HepG2 (cell line): ENCODE measurements around the gene OR2T34. TPM values are rescaled to one million over a fixed set of nuclear protein-coding genes. Genes with fewer than 3 reads are reported as not detected.

Experiments used
- ATAC-seq: fragments of 200-7000 bp; cut with Tn5 transposase; 3 replicates; pipeline ENCODE4 v1.9.1; 2020; ENCODE audit warnings: mild to moderate bottlenecking, moderate library complexity
- BruUV-seq: library from RNA; stranded (reverse); fragments of 400-500 nt; replicated peaks from 2 replicates; lab custom pipeline; 2021; lab: Mats Ljungman, UMichigan
- CTCF ChIA-PET: fragments of 300-600 bp; formaldehyde crosslinking; extraction: SDS; loops from one replicate; lab custom pipeline; 2021; ENCODE audit warnings: low total read pairs, inconsistent platforms, low intra/inter-chr PET ratio; lab: Yijun Ruan, JAX
- POLR2A ChIA-PET: fragments of 350-600 bp; sonication (Branson Sonifier 250); formaldehyde crosslinking; loops from one replicate; lab custom pipeline; 2020; ENCODE audit warnings: antibody characterized with exemption, inconsistent platforms; lab: Yijun Ruan, JAX
- DNase-seq: peaks from one replicate; pipeline ENCODE4 v3.0.0-alpha.2; 2015; ENCODE audit warnings: low spot score
- FAIRE-seq: peaks from 3 replicates; lab custom pipeline; 2011; peaks lifted over from hg19 to GRCh38; lab: Jason Lieb, UNC
- H2AFZ ChIP-seq: one replicate; pipeline ENCODE4 v1.6.1; 2011; ENCODE audit warnings: low read length, inconsistent platforms
- H3K27ac ChIP-seq: fragments of 300-600 bp; 3 replicates; pipeline ENCODE4 v1.8.0; 2011; ENCODE audit warnings: mixed run types, mild to moderate bottlenecking, mixed read lengths, low read length, inconsistent platforms; ENCODE audit not compliant: insufficient read depth; ENCODE audit errors: extremely low read length
- H3K27me3 ChIP-seq, 2 experiments: fragments of 200-600 bp in 1 of 2; 2 replicates in 1 of 2; 3 replicates in 1 of 2; pipeline versions ENCODE4 v1.6.0 to v1.8.0; 2011; ENCODE audit warnings: low read length in 2 of 2, mild to moderate bottlenecking in 2 of 2, moderate library complexity in 2 of 2, inconsistent platforms in 1 of 2; ENCODE audit not compliant: insufficient read depth in 2 of 2, control insufficient read depth in 1 of 2
- H3K36me3 ChIP-seq, 2 experiments: fragments of 200-600 bp in 1 of 2; replicated peaks in 1 of 2; 2 replicates in 1 of 2; 3 replicates in 1 of 2; pipeline versions ENCODE4 v1.5.1 to v1.8.0; 2011; ENCODE audit warnings: low read length in 2 of 2, inconsistent platforms in 1 of 2; ENCODE audit not compliant: insufficient read depth in 2 of 2, control insufficient read depth in 1 of 2
- H3K4me1 ChIP-seq: 2 replicates; pipeline ENCODE4 v1.5.1; 2012; ENCODE audit warnings: low read length, inconsistent platforms; ENCODE audit not compliant: insufficient read depth
- H3K4me2 ChIP-seq: 2 replicates; pipeline ENCODE4 v1.6.0; 2011; ENCODE audit warnings: low read depth, low read length, inconsistent platforms
- H3K4me3 ChIP-seq, 3 experiments: fragments of 200-600 bp in 1 of 3; sonication (generic), shearing (Covaris generic) in 1 of 3; replicated peaks in 1 of 3; 2 replicates each; pipeline ENCODE4 v1.5.1; 2011 to 2016; ENCODE audit warnings: low read length in 3 of 3, inconsistent platforms in 2 of 3, low read depth in 2 of 3, mild to moderate bottlenecking in 2 of 3, control low read depth in 1 of 3, mixed read lengths in 1 of 3; ENCODE audit not compliant: insufficient read depth in 1 of 3
- H3K79me2 ChIP-seq: one replicate; pipeline ENCODE4 v1.6.1; 2011; ENCODE audit warnings: low read length, inconsistent platforms; ENCODE audit not compliant: insufficient read depth
- H3K9ac ChIP-seq: 2 replicates; pipeline ENCODE4 v1.6.0; 2011; ENCODE audit warnings: mild to moderate bottlenecking, low read depth, low read length, inconsistent platforms; ENCODE audit not compliant: insufficient read depth
- H3K9me3 ChIP-seq: 2 replicates; pipeline ENCODE4 v1.5.1; 2012; ENCODE audit warnings: mild to moderate bottlenecking, low read length
- H4K20me1 ChIP-seq: 2 replicates; pipeline ENCODE4 v1.6.0; 2011; ENCODE audit warnings: inconsistent platforms, mild to moderate bottlenecking, low read length, moderate library complexity; ENCODE audit not compliant: insufficient read depth
- NONO ChIP-seq, 2 experiments: fragments of 450-650 bp in 1 of 2; sonication (generic) in 1 of 2; formaldehyde crosslinking in 1 of 2; IDR thresholded peaks in 1 of 2; conservative IDR thresholded peaks in 1 of 2; 2 replicates each; pipeline versions ENCODE4 v1.6.1 to v1.8.0; 2017 to 2022; ENCODE audit warnings: mild to moderate bottlenecking in 1 of 2, missing genetic modification reagents in 1 of 2, moderate library complexity in 1 of 2
- SCMH1 ChIP-seq: sonication (generic); formaldehyde crosslinking; IDR thresholded peaks from 2 replicates; pipeline ENCODE4 v1.9.0; 2021; ENCODE audit warnings: missing genetic modification reagents, mild to moderate bottlenecking, borderline replicate concordance
- ZBTB7B ChIP-seq: sonication (generic); formaldehyde crosslinking; IDR thresholded peaks from 2 replicates; pipeline ENCODE4 v1.4.0; 2020; ENCODE audit warnings: missing genetic modification reagents
- ZNF564 ChIP-seq: sonication (generic); formaldehyde crosslinking; IDR thresholded peaks from 2 replicates; pipeline ENCODE4 v1.8.1; 2023; ENCODE audit warnings: mild to moderate bottlenecking, missing genetic modification reagents
- WGBS: methylation state at CpG from one replicate; pipeline ENCODE4 v1.1.6; 2017; ENCODE audit warnings: low lambda C conversion rate; 5-methylcytosine and 5-hydroxymethylcytosine counted together
- in situ Hi-C: cut with HindIII; loops from 2 replicates; pipeline ENCODE4 v1.10.0; 2017; ENCODE audit warnings: low pct_unique_long_range_greater_than_20kb; ENCODE audit not compliant: extremely low pct_ligation_motif_present
- intact Hi-C: fragments of 100-400 bp; cut with micrococcal nuclease; formaldehyde crosslinking; loops from one replicate; pipeline ENCODE4 v1.10.0; 2022; ENCODE audit not compliant: unreplicated experiment
- polyA plus RNA-seq, 8 experiments: library from polyadenylated mRNA; depleted of rRNA in 3 of 8; stranded (reverse) in 7 of 8; unstranded in 1 of 8; fragments of >200 nt; fragmentation: Illumina TruSeq in 4 of 8; extraction: Trizol in 4 of 8; gene quantifications; 2 replicates each; pipeline versions ENCODE4 v1.2.1 to v1.2.3, GENCODE V29; 2011 to 2016; ENCODE audit warnings: low read depth in 4 of 8, missing spikeins in 1 of 8, mixed read lengths in 1 of 8; ENCODE audit not compliant: insufficient read depth in 1 of 8
- total RNA-seq, 5 experiments: library from RNA; depleted of rRNA; stranded (reverse); fragments of >200 nt; fragmentation: Illumina TruSeq; extraction: Trizol; gene quantifications; 2 replicates each; pipeline ENCODE4 v1.2.3, GENCODE V29; 2016; ENCODE audit warnings: low read depth in 1 of 5
- TF ChIP-seq, protein P1 (sequence below): conservative IDR thresholded peaks from 2 replicates; pipeline ENCODE4 v1.6.1; 2018; ENCODE audit warnings: missing genetic modification reagents
- TF ChIP-seq, protein P2 (sequence below): sonication (generic); formaldehyde crosslinking; IDR thresholded peaks from 2 replicates; pipeline ENCODE4 v1.8.0; 2022; ENCODE audit warnings: mild to moderate bottlenecking, missing genetic modification reagents, moderate library complexity

OR2T34 gene
- total and polyA plus RNA-seq, 2 of the 13 experiments (the other 11 are each of a cell fraction or from before 2014, with no cell fraction given), result not detected

- intact Hi-C loops (no loop called here), in situ Hi-C loops (no loop called here)
- POLR2A ChIA-PET, result no interaction called here
Measured at GRCh38 chr1:248596615-248597014, 22.1 kb upstream of the OR2T34 start.

DNA sequence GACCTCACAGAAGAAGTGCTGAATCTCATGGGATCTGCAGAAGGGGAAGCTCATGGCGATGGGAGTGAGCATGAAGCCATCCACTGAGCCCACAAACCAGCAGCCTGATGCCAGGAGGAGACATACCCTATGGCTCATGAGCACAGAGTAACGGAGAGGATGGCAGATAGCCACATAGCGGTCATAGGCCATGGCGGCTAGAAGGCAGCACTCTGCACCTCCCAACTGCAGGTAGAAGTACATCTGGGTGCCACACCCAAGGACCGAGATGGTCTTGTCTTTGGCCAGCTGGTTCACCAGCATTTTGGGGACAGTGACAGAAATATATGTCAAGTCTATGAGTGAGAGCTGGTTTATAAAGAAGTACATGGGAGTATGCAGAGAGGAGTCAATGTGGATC is 18.7 kb upstream of the OR2T34 start:
- BruUV-seq, result no TSS peak
- no peak overlapping the region for H2AFZ ChIP-seq
- H3K4me3 ChIP-seq, result no peak overlapping the region
- no peaks in the 10 kb centered on the region for H3K27me3 ChIP-seq
- CTCF ChIA-PET, result no interaction called here
- POLR2A ChIA-PET, result no interaction called here
- no peaks in the 10 kb centered on the region for H3K9me3 ChIP-seq
- H3K4me1 ChIP-seq, result no peaks in the 10 kb centered on the region
- no peak overlapping the region for H3K4me2 ChIP-seq
- 1% methylated on average over 5 of the region's 5 CpGs for WGBS
- no peaks in the 10 kb centered on the region for H3K36me3 ChIP-seq
- H3K27ac ChIP-seq, result no peak overlapping the region
- H3K79me2 ChIP-seq, result no peaks in the 10 kb centered on the region
- no peak for ATAC-seq
- TF ChIP-seq, protein P1, sequence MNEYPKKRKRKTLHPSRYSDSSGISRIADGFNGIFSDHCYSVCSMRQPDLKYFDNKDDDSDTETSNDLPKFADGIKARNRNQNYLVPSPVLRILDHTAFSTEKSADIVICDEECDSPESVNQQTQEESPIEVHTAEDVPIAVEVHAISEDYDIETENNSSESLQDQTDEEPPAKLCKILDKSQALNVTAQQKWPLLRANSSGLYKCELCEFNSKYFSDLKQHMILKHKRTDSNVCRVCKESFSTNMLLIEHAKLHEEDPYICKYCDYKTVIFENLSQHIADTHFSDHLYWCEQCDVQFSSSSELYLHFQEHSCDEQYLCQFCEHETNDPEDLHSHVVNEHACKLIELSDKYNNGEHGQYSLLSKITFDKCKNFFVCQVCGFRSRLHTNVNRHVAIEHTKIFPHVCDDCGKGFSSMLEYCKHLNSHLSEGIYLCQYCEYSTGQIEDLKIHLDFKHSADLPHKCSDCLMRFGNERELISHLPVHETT (CRISPR knock-in tag), result no peak
- no peak for TF ChIP-seq ZBTB7B
- DNase-seq, result no peak
- H4K20me1 ChIP-seq, result no peaks in the 10 kb centered on the region
- no peak for FAIRE-seq
- no peak overlapping the region for H3K9ac ChIP-seq
- in situ Hi-C loops (no loop called here), intact Hi-C loops (no loop called here)

More at GRCh38 chr1:248596615-248597014, 22.1 kb upstream of the OR2T34 start:
- Histone ChIP-seq H3K27me3 (no peaks in the 10 kb centered on the region), H3K27ac (no peak overlapping the region), H2AFZ (no peak overlapping the region), H4K20me1 (no peaks in the 10 kb centered on the region), H3K4me2 (no peak overlapping the region), H3K9me3 (no peaks in the 10 kb centered on the region), H3K79me2 (no peaks in the 10 kb centered on the region), H3K4me3 (no peak overlapping the region)
- 0% methylated on average over 2 of the region's 2 CpGs for WGBS
- DNase-seq (no peak), ATAC-seq (no peak), FAIRE-seq (no peak)
- BruUV-seq, result no TSS peak
- TF ChIP-seq, protein P2, sequence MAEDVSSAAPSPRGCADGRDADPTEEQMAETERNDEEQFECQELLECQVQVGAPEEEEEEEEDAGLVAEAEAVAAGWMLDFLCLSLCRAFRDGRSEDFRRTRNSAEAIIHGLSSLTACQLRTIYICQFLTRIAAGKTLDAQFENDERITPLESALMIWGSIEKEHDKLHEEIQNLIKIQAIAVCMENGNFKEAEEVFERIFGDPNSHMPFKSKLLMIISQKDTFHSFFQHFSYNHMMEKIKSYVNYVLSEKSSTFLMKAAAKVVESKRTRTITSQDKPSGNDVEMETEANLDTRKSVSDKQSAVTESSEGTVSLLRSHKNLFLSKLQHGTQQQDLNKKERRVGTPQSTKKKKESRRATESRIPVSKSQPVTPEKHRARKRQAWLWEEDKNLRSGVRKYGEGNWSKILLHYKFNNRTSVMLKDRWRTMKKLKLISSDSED (CRISPR knock-in tag), result no peak
- no peak for TF ChIP-seq ZNF564
- no peak for TF ChIP-seq SCMH1 (CRISPR knock-in tag)
- TF ChIP-seq NONO (IDR thresholded peaks at IDR 0.05), result no peak
- no peak for TF ChIP-seq NONO (CRISPR knock-in tag; conservative IDR thresholded peaks at IDR 0.05)
- TF ChIP-seq, all 625 proteins: peak for 0
- no peaks in the 10 kb centered on the region for H3K36me3 ChIP-seq
- no peaks in the 10 kb centered on the region for H3K4me1 ChIP-seq
- H3K9ac ChIP-seq, result no peak overlapping the region
- CTCF ChIA-PET, result no interaction called here
